Measurements from ENCODE around the gene RAB7A. TPM values are rescaled to one million over a fixed set of nuclear protein-coding genes. Genes with fewer than 3 reads are reported as not detected.

The RAB7A gene
- total and polyA plus RNA-seq, 2 donors (not counting 1 experiment from before 2014, with no cell fraction given): 62.7 to 138 TPM

- Histone ChIP-seq H3K9me3 (ENCODE audit: control extremely low read depth in 1 of 3, control insufficient read depth in 2 of 3, insufficient read depth in 1 of 3, low read length in 2 of 3) (peaks cover 0 to 6% (median 0%) of the 10 kb centered on the region in 3 donors), H3K9ac (ENCODE audit: low read length) (no peak overlapping the region), H3K4me3 (ENCODE audit: control extremely low read depth in 1 of 5, extremely low read depth in 1 of 5, insufficient read depth in 1 of 5, low read depth in 2 of 5, low read length in 4 of 5) (no peak overlapping the region), H2AFZ (ENCODE audit: insufficient read depth, low read depth, low read length, poor library complexity, severe bottlenecking) (no peak overlapping the region), H3K4me2 (replicated peaks; ENCODE audit: low read depth, low read length, poor library complexity, severe bottlenecking) (no peak overlapping the region), H4K20me1 (ENCODE audit: control insufficient read depth, insufficient read depth, low read length, poor library complexity, severe bottlenecking) (no peaks in the 10 kb centered on the region), H3K4me1 (ENCODE audit: control insufficient read depth in 2 of 2, insufficient read depth in 2 of 2, low read length in 2 of 2) (peaks cover 13 to 22% of the 10 kb centered on the region in 2 donors), H3K27ac (ENCODE audit: low read length in 2 of 2) (no peak overlapping the region), H3K27me3 (replicated peaks in 1 of 4; ENCODE audit: control extremely low read depth in 1 of 4, control insufficient read depth in 3 of 4, insufficient read depth in 4 of 4, low read length in 3 of 4) (no peaks in the 10 kb centered on the region), H3K79me2 (ENCODE audit: control insufficient read depth, insufficient read depth, low read length) (no peaks in the 10 kb centered on the region), H3K36me3 (replicated peaks in 1 of 2; ENCODE audit: control extremely low read depth in 1 of 2, control insufficient read depth in 1 of 2, extremely low read depth in 1 of 2, insufficient read depth in 2 of 2, low read length in 1 of 2) (no peaks in the 10 kb centered on the region)
- TF ChIP-seq CTCF (IDR thresholded peaks at IDR 0.05): no peak
- no peak for TF ChIP-seq EZH2 (IDR thresholded peaks at IDR 0.05; ENCODE audit: borderline replicate concordance, insufficient read depth, low read depth, low read length, poor library complexity, severe bottlenecking)
- Mint-ChIP-seq H3K4me1 (peaks cover 15% of the 10 kb centered on the region), H3K27ac (no peak overlapping the region), H3K4me3 (no peak overlapping the region), H3K27me3 (no peaks in the 10 kb centered on the region), H3K9me3 (ENCODE audit: insufficient read depth) (no peaks in the 10 kb centered on the region)
- intact Hi-C loops (cut with micrococcal nuclease): no loop called here
- ATAC-seq (ENCODE audit: low read depth) (no peak), DNase-seq (no peak)
- WGBS (ENCODE audit: insufficient coverage): 97% methylated on average over 8 of the region's 8 CpGs
- POLR2A ChIA-PET: no interaction called here
- CTCF ChIA-PET: no interaction called here
Measured at GRCh38 chr3:128686465-128686864, 39.5 kb upstream of the RAB7A start.

DNA sequence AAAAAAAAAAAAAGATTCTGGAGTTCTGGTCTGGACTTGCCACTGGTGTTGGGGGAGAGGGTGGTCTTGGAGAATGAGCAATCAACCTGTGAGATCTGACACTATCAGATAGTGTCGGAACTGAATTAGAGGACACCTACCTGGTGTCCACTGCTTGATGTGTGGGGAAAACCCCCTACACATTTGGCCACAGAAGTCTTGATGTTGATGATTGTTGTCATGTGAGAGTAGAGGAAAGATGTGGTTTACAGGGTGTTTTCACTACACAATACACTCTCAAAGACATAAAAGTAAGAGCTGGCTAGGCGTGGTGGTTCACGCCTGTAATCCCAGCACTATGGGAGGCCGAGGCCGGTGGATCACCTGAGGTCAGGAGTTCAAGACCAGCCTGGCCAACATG is 36.9 kb upstream of the RAB7A start:
- Histone ChIP-seq H3K9me3 (ENCODE audit: control extremely low read depth in 1 of 3, control insufficient read depth in 2 of 3, insufficient read depth in 1 of 3, low read length in 2 of 3) (peaks cover 0 to 6% (median 0%) of the 10 kb centered on the region in 3 donors), H4K20me1 (ENCODE audit: control insufficient read depth, insufficient read depth, low read length, poor library complexity, severe bottlenecking) (no peaks in the 10 kb centered on the region), H3K4me1 (ENCODE audit: control insufficient read depth in 2 of 2, insufficient read depth in 2 of 2, low read length in 2 of 2) (peaks cover 7 to 13% of the 10 kb centered on the region in 2 donors), H3K27me3 (replicated peaks in 1 of 4; ENCODE audit: control extremely low read depth in 1 of 4, control insufficient read depth in 3 of 4, insufficient read depth in 4 of 4, low read length in 3 of 4) (no peaks in the 10 kb centered on the region), H3K4me2 (replicated peaks; ENCODE audit: low read depth, low read length, poor library complexity, severe bottlenecking) (no peak overlapping the region), H3K4me3 (ENCODE audit: control extremely low read depth in 1 of 5, extremely low read depth in 1 of 5, insufficient read depth in 1 of 5, low read depth in 2 of 5, low read length in 4 of 5) (no peak overlapping the region), H3K9ac (ENCODE audit: low read length) (no peak overlapping the region), H3K27ac (ENCODE audit: low read length in 2 of 2) (no peak overlapping the region), H3K79me2 (ENCODE audit: control insufficient read depth, insufficient read depth, low read length) (no peaks in the 10 kb centered on the region), H3K36me3 (replicated peaks in 1 of 2; ENCODE audit: control extremely low read depth in 1 of 2, control insufficient read depth in 1 of 2, extremely low read depth in 1 of 2, insufficient read depth in 2 of 2, low read length in 1 of 2) (no peaks in the 10 kb centered on the region), H2AFZ (ENCODE audit: insufficient read depth, low read depth, low read length, poor library complexity, severe bottlenecking) (no peak overlapping the region)
- Mint-ChIP-seq H3K9me3 (ENCODE audit: insufficient read depth) (no peaks in the 10 kb centered on the region), H3K27me3 (no peaks in the 10 kb centered on the region), H3K4me3 (no peak overlapping the region), H3K27ac (no peak overlapping the region), H3K4me1 (peaks cover 12% of the 10 kb centered on the region)
- intact Hi-C loops (cut with micrococcal nuclease): no loop called here
- CTCF ChIA-PET: no interaction called here
- DNase-seq: no peak
- whole genome bisulfite sequencing (ENCODE audit: insufficient coverage): 98% methylated on average over 5 of the region's 5 CpGs
- POLR2A ChIA-PET: no interaction called here
- TF ChIP-seq CTCF (IDR thresholded peaks at IDR 0.05): no peak
- no peak for TF ChIP-seq EZH2 (IDR thresholded peaks at IDR 0.05; ENCODE audit: borderline replicate concordance, insufficient read depth, low read depth, low read length, poor library complexity, severe bottlenecking)
- no peak for ATAC-seq (ENCODE audit: low read depth)

Measured in B cell (primary cell).